HTR-8/SVneo (cell line): ENCODE results near the gene ANKRD28.

ENCODE experiments used
- DNase-seq: peaks from one replicate; pipeline ENCODE4 v3.0.0; 2011; ENCODE audit warnings: low spot score, mixed read lengths; ENCODE audit not compliant: insufficient read length
- FAIRE-seq: peaks from 2 replicates; lab custom pipeline; 2011; peaks lifted over from hg19 to GRCh38; lab: Jason Lieb, UNC

ANKRD28 gene

DNA sequence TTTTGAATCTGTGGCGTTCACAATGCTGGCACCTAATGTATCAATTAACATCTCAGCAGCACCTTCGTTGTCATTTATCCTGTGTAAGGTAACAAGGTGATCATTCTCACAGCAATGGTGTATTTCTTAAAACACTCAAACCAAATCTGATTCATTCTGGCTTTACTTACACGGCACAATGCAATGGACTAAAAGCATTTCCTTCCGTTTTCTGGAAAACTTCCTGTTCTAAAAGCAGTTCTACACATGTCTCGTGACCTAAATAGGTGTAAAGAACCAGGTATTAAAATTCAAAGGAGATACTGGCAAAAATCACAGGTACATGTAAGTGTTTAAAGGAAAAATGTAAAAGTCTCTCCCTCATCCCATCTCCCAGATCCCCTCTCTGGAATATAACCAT lies 118.5 kb downstream of the ANKRD28 start:
- no peak for FAIRE-seq
- DNase-seq: no peak

DNA sequence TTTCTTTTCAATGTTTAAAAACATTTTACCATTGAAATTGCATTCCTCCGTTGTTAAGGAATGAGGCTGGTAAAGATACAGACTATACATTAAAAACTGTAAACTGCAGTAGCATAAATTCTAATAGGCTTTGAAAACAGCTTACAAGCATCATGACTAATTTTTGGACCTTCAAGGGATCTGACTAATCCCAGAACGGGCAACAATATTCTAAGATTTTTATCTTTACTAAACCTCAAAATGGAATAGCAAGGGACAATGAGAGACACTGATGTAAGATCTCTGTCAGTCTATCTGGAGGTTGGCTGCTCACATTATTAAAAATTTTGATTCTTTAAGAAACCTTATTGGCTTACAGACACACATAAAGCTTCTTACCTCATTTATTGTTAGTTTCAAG lies 121.5 kb downstream of the ANKRD28 start:
- DNase-seq (no peak), FAIRE-seq (no peak)

DNA sequence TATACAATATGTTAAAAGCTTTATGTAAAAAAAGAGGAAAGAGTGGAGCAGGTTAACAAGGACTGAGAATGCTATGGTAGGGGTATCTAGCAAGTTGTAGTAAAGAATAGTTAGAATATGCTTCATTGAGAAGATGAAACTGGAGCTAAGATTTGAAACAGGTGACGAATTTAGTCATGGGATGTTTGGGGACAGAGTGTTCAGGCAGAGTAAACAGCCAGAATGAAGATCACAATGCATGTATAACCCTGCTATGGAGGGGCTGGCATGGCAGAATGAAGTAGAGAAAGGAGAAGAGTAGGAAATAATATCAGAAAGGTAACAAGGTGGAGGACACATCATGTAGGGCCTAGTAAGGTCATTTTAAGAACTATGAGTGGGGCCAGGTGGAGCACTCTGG lies 124.2 kb downstream of the ANKRD28 start:
- DNase-seq: no peak
- FAIRE-seq: no peak

DNA sequence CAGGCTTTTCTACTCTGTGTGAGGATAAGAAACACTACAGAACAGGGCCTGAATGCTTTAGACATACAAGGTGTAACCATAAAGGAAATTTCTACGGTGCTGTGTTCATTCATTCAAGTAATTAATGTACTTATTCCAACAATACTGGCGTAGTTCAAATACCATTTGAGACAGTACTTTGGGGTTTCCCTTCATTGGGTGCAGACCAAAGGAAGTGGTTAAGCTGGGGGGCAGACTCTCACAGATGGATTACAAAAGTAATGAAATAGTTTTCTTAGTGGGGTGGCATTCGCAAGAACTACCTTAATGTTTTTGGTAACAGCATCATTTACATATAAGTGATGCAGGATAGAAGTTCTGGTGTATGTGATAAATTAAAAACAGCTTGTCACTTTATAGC lies 130.3 kb downstream of the ANKRD28 start:
- DNase-seq (no peak), FAIRE-seq (no peak)

DNA sequence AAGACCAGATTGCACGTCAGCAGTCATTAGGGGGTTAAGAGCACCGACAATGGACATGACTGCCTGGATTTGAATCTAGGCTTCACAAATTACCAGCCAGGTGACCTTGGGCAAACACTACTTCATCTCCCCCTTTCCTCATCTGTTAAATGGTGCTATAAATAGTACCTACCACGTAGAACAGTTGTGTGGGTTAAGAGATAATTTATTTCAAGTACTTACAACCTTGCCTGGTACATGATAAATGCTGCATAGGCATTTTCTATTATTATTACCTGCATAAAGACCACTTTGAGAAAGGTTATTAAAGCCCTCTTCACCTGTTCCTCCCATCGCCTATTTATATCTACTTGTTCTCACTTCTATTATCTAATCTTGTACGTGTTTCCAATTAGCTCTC lies 131.5 kb downstream of the ANKRD28 start:
- FAIRE-seq: no peak
- no peak for DNase-seq

DNA sequence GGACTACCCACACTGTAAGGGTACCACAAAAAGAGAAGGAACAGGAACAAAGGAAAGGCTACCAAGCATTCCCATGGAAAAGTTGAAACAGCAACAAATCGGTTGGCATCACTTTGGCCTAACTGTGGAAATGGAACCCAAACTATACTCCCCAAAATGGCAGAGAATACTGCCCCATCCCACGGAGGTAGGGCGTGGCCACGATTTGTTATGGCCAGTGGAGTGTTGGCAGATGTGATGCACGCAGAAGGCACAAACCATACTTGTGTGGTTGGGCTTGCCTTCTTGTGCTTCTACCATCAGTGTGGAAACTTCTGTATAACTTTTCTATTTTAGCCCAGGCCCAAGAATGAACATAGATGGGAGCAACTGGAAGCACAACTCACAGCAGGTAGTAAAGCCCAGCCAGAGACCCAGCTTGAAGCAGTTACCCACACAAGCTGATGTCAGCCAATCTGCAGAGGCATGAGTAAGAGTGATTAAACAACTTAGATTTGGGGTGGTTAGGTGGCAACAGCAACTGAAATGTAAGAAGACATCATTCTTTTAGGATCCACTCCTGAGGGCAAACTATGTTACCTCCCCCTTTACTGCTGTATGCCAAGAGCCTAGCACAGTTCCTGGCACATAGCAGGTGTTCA lies 132.1 kb downstream of the ANKRD28 start:
- FAIRE-seq (no peak), DNase-seq (no peak)

DNA sequence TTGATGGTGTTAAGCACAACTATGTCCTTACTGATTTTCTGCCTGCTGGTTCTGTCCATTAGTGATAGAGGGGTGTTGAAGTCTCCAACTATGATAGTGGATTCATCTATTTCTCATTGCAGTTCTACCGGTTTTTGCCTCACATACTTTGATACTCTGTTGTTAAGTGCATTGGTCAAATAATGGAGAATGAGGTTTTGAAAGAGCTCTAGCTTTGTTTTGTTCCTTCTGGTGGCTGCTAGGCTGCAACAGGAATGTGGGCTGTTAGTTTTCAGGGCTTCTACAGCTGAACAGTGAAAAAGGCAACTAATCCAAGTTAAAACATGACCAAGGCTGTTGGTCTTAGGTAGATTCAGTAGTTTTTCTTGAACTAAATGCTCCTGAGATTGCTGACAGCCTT lies 133.6 kb downstream of the ANKRD28 start:
- FAIRE-seq (no peak), DNase-seq (no peak)

DNA sequence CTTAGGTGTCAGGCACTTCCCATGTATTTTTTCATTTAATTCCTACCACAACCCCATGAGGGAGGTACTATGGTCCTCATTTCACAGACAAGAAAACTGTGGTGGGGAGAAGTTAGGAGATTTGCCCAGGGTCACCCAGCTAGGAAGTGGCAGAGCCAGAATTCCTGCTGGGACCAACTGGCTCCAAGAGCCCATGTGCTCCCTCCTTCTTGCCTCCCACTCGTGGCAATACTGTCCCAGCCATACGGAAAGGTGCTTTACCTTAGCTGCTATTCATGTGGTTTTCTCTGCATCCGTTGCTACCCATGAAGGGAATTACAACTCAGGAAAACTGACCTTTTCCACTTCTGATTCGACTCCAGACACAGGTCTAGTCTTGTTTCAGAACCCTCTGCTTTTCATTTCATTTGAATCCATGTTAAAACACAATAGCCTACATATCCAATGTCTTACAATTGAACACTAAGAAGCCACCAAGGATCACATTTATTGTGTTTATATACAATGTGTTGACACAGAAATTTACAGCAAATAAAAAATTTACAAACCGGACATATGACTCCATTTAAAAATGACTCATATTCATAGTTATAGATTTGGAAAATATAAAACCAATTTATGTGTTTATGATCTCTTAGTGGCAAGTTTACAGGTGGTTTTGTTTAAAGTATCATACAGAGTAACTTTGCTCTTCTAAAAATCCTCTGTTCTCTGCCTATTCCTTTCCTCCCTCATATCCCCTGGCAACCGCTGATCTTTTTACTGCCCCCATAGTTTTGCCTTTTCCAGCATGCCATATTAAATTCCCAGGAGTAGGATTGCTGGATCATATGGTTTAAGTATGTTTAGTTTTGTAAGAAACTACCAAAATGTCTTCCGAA lies 137.5 kb downstream of the ANKRD28 start:
- FAIRE-seq: no peak
- DNase-seq: no peak

DNA sequence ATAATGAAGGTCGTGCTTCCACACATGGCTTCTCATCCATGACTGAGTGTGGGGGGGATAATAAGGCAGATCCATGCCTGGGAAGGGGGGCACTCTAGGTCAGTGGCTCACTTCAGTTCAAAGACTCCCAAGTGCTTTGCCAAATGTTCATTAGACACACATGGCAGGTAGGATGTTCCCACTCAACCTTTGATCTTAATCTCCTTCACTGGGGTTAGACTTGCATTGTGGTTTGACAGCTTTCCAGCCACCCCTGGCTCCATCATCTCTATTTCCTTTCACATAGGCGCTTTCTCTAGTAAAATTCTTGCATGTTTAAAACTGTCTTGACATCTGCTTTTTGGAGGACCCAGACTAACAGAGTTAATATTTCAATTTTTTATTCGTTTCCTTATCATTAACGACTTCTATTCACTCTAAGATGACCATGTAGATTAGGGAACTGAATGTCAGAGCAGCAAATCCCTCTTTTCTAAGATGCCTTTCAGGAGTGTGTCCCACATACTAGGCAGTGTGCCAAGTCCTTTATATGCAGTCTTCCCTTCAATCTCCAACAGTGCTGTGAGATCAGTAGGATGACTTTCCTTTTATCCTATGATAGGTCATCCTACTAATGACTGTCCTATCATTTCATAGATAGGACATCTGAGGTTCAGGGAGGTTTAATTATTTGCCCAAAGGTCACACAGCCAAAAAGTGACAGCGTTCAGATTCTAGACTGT lies 138.4 kb downstream of the ANKRD28 start:
- FAIRE-seq (no peak), DNase-seq (no peak)

DNA sequence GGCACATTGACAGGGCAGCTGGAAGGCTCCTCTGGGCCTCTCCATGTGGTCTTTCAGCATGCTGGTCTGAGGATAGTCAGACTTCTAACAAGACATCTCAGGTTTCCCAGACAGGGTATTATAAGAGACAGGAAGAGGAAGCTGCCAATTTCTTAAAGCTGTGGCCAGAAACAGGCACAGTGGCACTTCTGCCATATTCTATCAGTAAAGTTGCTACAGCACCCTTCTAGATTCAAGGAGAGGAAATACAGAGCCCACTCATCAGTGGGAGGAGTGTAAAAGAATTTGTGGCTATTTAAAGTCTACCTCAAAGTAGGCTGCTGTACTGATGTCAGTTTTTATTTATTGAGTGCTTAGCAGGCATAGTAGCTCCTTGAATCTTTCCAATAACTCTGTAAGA lies 140.8 kb downstream of the ANKRD28 start:
- FAIRE-seq: no peak
- no peak for DNase-seq

DNA sequence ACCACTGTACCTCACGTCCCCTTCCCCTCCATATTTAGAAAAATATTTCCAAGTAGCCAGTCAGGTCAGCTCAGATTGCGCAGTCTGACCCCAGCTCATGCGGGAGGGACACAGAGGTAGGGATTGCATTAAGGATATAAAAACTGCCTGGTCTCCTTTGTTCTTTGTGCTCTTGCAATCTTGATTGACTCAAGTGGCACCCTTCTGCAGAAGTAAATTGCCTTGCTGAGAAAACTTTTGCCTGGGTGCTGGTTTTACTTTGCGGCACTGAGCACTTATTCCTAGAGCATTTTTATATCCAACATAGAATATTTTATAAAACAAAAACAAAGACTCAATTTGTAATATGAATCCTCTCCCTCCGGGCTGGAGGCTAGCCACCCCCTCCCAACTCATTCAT lies 141.4 kb downstream of the ANKRD28 start:
- FAIRE-seq: no peak
- no peak for DNase-seq

DNA sequence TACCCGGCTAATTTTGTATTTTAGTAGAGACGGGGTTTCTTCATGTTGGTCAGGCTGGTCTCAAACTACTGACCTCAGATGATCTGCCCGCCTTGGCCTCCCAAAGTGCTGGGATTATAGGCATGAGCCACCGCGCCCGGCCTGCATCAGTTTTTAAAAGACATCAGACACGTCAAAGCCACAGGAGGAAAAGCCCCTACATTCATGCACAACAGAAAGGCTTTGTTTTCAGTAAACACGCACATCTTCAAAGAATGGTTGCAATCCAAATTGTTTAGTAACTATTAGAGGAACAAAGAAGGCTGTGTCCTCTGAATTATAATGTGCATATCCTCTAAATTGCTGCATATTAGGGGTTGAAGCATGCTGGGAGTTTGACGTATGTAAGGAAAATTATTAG lies 142.9 kb downstream of the ANKRD28 start:
- FAIRE-seq: no peak
- no peak for DNase-seq

DNA sequence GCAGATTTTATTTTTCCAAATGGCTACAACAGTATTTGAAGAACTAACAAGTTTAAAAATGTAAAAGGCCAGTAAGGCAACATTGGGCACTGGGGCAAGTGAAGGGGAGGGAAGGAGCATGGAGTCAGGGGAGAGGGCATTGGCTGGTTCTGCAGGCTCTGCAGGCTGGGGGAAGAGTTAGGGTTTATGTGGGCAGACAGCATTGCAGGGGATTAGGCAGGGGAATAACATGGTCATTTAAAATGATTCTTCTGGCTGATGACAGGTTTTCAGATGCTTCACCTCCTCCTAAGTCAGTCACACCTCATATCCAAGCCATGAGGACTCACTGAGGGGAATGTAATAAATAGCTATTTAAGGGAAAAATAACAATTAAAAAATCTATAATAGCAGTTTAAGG lies 143.7 kb downstream of the ANKRD28 start:
- FAIRE-seq: no peak
- no peak for DNase-seq

DNA sequence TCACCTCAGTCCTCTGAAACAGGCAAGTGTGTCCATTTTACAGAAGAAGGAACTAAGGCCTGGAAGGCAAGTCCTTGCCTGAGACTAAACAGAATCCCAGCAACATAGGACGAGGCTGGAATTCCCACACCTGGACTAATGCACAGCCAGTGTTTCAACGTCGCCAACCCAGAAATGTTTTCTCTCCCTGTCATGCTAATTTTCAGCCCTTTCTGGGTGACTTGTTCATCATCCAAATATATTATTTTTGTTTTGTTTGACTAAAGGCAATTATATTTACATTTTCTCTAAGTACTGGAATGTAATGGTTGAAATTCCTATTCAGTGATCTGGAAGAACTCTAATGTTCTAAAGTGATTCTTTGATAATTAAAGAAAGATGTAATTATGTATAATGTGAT lies 144.5 kb downstream of the ANKRD28 start:
- FAIRE-seq (no peak), DNase-seq (no peak)

DNA sequence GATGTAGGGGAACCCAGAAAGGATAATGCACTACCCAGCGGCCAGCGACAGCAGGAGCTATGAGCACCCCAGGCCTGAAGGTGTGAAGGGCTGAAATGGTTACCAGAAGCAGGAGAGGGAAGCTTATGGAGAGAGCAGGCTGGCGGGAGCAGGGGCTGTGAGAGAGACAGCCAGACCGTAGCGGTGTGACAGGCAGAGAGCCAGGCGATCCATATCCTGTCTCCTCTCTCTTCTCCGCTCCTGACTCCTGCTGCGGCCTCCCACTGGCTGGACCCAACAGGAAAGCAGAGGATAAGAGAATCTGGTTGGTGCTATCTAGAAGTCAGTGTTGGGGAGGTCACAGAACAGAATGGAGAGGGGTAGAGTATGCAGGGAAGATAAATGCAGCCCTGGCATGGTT lies 146.4 kb downstream of the ANKRD28 start:
- FAIRE-seq (no peak), DNase-seq (no peak)

DNA sequence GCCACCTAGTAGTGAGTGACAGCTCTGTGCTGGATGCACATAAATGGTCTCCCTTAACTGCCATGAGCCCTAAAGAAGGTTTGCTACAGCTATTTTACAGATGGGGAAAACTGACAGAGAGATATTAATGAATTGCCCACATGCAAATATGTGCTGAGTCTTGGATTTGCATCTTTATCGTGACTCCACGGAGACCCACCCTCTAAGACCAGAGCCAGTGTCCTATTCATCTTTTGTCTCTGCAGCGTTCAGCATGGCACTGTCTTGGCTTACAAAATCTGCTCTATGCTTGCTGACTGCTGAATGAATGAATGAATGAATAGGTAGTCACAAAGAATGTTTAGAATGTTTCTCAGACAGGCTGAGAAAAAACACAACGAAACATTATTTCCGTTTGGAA lies 147.9 kb downstream of the ANKRD28 start:
- DNase-seq (no peak), FAIRE-seq (no peak)

DNA sequence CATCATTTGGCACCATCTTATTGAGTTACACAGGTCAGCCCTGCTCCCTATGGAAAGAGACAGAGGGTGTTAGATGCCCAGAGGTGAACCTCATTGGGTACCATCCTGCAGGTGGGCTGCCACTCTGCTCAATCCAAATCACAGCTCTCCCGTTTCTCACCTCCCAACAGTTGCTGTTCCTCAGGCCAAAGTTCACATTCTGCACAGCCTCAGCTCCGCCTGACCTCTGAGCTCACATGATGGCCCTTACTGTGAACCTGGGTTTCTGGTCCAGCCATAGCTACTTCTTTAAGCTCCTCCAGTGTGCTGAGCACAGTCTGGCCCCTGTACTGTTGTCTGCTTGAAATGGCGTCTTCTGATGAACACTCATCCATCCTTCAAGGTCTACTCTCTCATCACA lies 148.4 kb downstream of the ANKRD28 start:
- FAIRE-seq (no peak), DNase-seq (no peak)

DNA sequence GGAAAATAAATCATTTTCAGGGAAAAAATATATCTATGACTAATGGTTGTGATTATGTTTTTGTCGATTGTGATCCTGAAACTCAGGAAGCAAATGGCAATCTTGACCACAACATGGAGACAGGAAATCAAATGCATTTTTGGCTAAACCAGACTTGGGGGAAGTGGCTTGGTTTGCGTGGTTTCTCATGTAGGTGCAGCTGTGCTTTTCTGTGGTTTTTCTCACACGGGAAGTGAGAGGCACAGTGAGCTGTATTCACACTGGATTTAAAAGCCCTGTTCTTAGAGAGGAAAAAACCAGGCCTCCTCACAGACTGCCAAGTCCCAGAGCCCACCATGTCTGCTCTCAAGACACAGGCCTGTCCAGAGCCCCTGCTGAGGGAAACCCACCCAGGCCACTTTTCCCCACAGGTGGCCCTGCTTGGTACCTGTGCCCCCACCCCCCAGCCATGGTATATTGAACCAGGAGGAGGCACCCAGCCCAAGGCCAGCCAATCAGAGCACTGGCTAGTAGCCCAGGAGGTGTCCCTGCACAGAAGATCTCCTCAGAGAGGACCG lies 150.1 kb downstream of the ANKRD28 start:
- FAIRE-seq (no peak), DNase-seq (peak; percentile 45)

DNA sequence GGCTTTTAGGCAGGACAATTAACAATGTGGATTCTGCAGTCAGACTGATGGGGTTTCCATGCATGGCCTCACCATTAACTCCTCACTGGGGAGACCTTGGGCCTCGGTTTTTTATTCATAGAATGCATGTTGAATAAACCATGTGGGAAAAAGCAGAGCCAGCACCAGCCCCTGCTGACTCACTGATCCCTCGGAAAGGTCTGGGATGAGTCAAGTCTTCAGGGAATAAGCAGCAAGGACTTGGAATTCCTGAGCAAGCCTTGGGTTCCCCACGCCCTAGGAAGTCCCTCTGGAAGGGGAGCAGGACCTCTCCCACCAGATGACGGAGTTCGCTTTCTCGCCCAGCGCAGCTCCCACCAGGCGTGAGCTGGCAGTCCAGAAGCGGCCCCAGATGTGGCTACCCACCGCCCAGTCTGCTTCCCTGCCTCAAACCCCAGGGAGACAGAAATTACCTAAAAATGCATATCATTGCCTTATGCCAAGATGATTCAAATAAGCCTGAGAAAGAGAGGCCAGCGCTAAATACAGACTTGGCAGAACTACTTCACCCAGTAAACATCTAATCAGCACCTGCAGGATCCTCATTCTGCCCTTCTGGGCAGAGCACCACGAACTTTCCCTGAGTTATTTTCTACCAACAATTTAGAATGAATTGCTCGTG lies 150.8 kb downstream of the ANKRD28 start:
- DNase-seq (peak; percentile 79), FAIRE-seq (no peak)

DNA sequence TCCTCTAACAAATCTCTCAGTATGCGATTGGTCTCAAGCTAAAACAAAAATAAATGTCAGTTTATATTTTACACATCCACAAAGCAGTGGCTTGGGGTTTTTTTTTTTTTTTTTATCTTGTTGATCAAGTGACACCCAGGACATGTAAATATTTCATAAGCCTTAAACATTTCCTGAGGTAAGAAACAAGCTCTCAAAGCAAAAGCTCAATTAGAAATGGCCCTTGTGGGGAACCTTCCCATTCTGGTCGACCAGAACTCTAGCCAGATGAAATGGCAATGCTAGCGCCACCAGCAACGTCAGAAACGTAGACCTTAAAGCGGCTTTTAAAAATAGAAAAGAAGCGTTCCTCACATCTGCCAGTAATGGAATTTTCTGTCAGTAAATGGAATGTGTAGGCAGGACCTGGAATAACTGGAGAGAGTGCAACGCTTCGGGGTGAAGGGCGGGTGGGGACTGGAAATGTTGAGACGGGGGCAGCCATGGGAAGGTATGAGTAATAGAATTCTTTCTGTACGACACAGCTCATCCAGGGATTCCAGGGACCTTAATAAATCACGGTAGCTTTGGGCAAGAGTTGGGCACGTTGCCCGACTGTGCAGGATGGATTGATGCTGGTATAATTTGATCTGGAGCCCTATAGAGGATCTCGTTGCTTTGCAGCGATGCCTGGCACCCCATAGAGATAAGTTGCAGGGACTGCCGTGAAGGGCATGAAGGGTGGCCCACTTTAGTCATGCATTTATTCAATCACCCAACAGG lies 151.9 kb downstream of the ANKRD28 start:
- FAIRE-seq: peak; percentile 44
- DNase-seq: peak; percentile 85
